Measurements from ENCODE around the gene WDFY2.

The WDFY2 gene

DNA sequence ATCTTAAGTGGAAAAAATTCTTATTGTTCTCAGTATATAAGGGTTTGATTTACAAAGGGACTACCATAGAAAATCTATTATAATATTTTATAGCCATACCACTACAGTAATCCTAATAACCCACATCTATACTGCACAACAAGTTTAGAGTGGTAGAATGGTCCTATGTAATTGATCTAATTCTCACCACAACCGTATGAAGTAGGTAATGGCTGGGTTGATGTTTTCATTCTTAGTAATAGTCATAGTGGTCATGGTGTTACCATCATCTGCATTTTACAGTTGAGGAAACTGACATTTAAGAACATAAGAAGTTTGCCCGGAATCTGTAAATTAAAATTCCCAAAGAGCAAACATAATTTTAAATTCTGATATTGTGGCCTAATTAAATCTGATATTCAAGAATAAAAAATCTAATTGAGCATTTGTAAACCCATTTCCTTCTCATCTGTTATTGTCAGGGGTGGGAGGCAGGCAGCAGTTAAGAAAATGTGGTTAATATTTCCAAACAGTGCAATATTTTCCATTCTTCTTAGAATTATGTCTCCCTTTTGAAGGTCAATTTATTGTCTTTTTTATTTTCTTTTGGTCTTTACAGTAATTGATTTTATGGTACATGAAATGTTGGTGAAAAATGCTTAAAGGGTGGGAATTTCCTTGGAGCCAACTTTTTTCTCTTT lies 154.1 kb downstream of the WDFY2 start:
- TF ChIP-seq, protein P1, sequence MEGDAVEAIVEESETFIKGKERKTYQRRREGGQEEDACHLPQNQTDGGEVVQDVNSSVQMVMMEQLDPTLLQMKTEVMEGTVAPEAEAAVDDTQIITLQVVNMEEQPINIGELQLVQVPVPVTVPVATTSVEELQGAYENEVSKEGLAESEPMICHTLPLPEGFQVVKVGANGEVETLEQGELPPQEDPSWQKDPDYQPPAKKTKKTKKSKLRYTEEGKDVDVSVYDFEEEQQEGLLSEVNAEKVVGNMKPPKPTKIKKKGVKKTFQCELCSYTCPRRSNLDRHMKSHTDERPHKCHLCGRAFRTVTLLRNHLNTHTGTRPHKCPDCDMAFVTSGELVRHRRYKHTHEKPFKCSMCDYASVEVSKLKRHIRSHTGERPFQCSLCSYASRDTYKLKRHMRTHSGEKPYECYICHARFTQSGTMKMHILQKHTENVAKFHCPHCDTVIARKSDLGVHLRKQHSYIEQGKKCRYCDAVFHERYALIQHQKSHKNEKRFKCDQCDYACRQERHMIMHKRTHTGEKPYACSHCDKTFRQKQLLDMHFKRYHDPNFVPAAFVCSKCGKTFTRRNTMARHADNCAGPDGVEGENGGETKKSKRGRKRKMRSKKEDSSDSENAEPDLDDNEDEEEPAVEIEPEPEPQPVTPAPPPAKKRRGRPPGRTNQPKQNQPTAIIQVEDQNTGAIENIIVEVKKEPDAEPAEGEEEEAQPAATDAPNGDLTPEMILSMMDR (IDR thresholded peaks at IDR 0.05; ENCODE audit: borderline replicate concordance, control extremely low read depth, extremely low read depth, insufficient read depth, missing control alignments): no peak
- in situ Hi-C loops (cut with MboI; ENCODE audit: low sequenced_read_pairs, unreplicated experiment): no loop called here
- DNase-seq (ENCODE audit: low spot score): peak; percentile 23

DNA sequence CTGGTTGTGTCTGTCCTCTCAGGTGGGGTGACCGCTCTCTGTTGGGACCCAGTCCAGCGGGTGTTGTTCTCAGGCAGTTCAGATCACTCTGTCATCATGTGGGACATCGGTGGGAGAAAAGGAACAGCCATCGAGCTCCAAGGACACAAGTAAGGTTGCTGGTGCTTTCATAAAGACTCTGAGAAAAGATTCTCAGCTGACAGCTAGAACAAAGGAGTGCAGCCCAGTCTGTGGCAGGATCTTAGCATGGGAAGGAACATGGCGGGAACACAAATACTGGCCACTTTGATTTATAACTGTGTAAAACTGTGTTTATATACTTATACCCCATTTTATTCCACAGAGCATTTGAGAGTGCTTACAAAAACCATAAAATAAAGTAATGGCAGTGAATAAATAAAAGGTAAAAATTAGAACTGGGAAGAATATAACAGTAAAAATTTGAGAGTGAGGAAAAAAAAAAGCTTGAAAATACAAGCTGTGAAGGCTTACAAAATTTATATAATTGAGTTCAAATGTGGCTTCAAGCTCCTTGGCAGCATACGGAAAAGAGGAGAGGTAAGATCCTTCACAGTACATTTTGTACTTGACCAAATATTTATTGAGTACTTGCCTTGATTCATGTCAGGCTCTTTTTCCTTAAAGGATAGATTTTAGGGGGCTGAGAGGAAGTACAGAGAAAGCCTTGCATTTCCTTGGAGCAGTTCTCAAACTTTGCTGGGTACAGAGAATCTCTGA lies 154.9 kb downstream of the WDFY2 start:
- TF ChIP-seq, protein P1 (IDR thresholded peaks at IDR 0.05; ENCODE audit: borderline replicate concordance, control extremely low read depth, extremely low read depth, insufficient read depth, missing control alignments): no peak
- DNase-seq (ENCODE audit: low spot score): no peak
- in situ Hi-C loops (cut with MboI; ENCODE audit: low sequenced_read_pairs, unreplicated experiment): no loop called here

DNA sequence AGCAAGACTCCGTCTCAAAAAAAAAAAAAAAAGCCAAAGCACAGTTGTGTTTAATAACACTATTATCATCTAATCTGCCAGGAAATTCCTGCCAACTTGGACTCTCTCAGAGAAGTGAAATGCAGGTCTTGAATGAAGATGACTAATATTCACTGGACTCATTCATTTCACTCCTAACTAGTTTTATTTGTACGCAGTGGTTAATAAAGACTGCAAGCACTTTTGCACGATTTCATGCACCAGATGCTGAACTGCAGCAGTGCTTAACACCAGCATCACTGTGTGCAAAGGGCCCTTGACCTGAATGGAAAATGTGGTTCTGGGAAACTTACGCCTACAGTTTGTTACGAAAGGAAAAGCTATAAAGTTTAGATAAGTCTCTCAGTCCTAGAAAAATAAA lies 156.4 kb downstream of the WDFY2 start:
- no peak for DNase-seq (ENCODE audit: low spot score)
- TF ChIP-seq, protein P1 (IDR thresholded peaks at IDR 0.05; ENCODE audit: borderline replicate concordance, control extremely low read depth, extremely low read depth, insufficient read depth, missing control alignments): no peak
- in situ Hi-C loops (cut with MboI; ENCODE audit: low sequenced_read_pairs, unreplicated experiment): no loop called here

DNA sequence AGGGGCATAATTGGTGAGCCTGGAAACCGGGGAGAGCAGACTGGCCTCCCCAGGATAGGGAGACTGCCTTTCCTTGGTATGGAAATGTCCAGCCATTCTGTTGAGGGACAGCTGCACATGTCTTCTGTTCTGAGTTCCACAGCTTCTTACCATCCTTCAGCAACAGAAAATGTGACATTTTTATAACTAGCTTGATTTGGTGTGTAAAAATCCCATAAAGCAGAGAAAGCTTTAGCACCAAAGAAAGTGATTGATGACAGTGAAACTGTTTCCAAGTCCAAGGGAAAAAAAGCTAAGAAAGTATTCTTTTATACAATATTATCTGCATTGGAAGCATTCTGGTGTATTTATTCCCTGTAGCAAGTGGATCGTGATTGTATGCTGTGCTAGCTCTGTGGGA lies 157.8 kb downstream of the WDFY2 start:
- in situ Hi-C loops (cut with MboI; ENCODE audit: low sequenced_read_pairs, unreplicated experiment): no loop called here
- no peak for DNase-seq (ENCODE audit: low spot score)
- TF ChIP-seq, protein P1 (IDR thresholded peaks at IDR 0.05; ENCODE audit: borderline replicate concordance, control extremely low read depth, extremely low read depth, insufficient read depth, missing control alignments): no peak

DNA sequence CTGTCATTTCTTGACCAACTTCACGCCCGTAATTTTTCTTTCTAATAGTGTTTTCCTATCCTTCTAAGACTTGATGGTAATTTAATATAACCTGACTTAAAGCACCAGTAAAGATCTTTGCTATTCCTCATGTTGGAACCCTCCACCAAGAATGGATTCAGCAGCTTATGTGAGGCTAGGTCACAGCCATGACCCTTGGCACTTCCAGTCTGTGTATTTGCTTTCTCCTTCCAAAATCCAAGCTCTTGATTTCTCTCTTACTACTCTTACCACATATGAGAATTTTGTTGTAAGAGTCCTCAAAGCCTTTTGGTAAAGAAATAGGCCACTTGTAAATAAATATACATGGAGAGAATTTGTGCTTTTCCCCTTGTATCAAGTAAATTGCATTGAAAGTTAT lies 158.3 kb downstream of the WDFY2 start:
- TF ChIP-seq, protein P1 (IDR thresholded peaks at IDR 0.05; ENCODE audit: borderline replicate concordance, control extremely low read depth, extremely low read depth, insufficient read depth, missing control alignments): no peak
- in situ Hi-C loops (cut with MboI; ENCODE audit: low sequenced_read_pairs, unreplicated experiment): no loop called here
- no peak for DNase-seq (ENCODE audit: low spot score)

DNA sequence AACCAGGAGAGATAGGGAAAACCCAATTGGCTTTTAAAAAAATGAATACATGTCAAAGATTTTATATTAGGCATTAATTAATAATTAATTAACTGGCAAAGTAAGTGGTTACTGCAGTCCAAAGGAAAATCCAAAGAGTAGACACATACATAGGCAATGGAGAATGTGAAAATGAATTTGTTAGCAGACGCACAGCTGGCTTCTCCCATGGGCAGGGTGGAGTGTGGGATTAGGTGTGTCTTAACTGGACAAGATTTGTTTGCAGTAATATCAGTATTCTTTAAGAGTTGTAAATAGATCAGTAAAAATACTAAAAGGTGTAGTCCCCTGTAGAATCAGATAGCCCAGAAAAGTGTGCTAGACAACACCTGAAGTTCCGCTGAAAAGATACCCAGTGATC lies 161.0 kb downstream of the WDFY2 start:
- DNase-seq (ENCODE audit: low spot score): no peak
- TF ChIP-seq, protein P1 (IDR thresholded peaks at IDR 0.05; ENCODE audit: borderline replicate concordance, control extremely low read depth, extremely low read depth, insufficient read depth, missing control alignments): no peak
- in situ Hi-C loops (cut with MboI; ENCODE audit: low sequenced_read_pairs, unreplicated experiment): no loop called here

Data from GM13976 (cell line).